SK-N-SH (cell line): Measurements from ENCODE around the gene ATP5F1A.

Source experiments
- EZH2phosphoT487 ChIP-seq: fragments of 200-600 bp; sonication (generic); IDR thresholded peaks from 2 replicates; pipeline ENCODE4 v1.6.1; 2017; ENCODE audit warnings: low read depth, mixed run types, mild to moderate bottlenecking, antibody characterized with exemption, moderate library complexity, borderline replicate concordance
- JUND ChIP-seq: IDR thresholded peaks from 2 replicates; pipeline ENCODE4 v1.4.0; 2012
- TCF12 ChIP-seq: IDR thresholded peaks from 2 replicates; pipeline ENCODE4 v1.4.0; 2012
- YY1 ChIP-seq: IDR thresholded peaks from 2 replicates; pipeline ENCODE4 v1.4.0; 2012; ENCODE audit warnings: low read depth, mild to moderate bottlenecking
- TF ChIP-seq, protein P1 (sequence below): fragments of 200-600 bp; sonication (generic); IDR thresholded peaks from 2 replicates; pipeline ENCODE4 v1.6.1; 2017; ENCODE audit warnings: antibody characterized with exemption, mild to moderate bottlenecking, moderate library complexity

DNA sequence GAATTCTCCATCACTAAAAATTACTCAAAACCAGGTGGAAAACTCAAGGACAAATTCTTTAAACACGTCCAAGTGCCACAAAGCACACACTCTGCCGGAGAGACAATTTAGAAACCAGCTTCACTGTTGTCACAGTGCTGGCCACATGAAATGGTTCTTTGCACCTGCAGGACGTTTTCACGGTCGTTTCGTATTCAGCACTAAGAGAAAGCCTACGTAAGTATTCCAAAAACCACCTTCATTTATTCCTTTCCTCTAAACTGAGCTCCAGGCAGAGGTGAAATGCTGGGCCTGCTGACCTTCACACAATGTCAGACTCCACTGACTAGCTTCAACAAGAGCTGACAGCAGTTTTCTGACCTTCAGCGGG is 680 bp downstream of the ATP5F1A start:
- TF ChIP-seq, protein P1, sequence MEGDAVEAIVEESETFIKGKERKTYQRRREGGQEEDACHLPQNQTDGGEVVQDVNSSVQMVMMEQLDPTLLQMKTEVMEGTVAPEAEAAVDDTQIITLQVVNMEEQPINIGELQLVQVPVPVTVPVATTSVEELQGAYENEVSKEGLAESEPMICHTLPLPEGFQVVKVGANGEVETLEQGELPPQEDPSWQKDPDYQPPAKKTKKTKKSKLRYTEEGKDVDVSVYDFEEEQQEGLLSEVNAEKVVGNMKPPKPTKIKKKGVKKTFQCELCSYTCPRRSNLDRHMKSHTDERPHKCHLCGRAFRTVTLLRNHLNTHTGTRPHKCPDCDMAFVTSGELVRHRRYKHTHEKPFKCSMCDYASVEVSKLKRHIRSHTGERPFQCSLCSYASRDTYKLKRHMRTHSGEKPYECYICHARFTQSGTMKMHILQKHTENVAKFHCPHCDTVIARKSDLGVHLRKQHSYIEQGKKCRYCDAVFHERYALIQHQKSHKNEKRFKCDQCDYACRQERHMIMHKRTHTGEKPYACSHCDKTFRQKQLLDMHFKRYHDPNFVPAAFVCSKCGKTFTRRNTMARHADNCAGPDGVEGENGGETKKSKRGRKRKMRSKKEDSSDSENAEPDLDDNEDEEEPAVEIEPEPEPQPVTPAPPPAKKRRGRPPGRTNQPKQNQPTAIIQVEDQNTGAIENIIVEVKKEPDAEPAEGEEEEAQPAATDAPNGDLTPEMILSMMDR = no peak
- TF ChIP-seq YY1 (no peak), EZH2phosphoT487 (no peak), TCF12 (no peak), JUND (no peak)
